SK-N-MC (cell line): ENCODE results near the gene GTPBP1.
A peak's percentile ranks its signal among the peaks of the same experiment; 100 is the strongest.

ENCODE experiments used
- DNase-seq: peaks from one replicate; pipeline ENCODE4 v3.0.0-alpha.2; 2011; ENCODE audit warnings: low read depth, low spot score
- H3K27ac ChIP-seq: fragments of 200-600 bp; sonication (generic); 2 replicates; pipeline ENCODE4 v1.5.1; 2016; ENCODE audit warnings: mixed run types
- H3K36me3 ChIP-seq: fragments of 200-600 bp; sonication (generic); 2 replicates; pipeline ENCODE4 v1.6.1; 2017; ENCODE audit warnings: antibody characterized with exemption, low read length, mixed read lengths; ENCODE audit not compliant: insufficient read depth
- H3K4me3 ChIP-seq: fragments of 200-600 bp; sonication (generic); 2 replicates; pipeline ENCODE4 v1.5.1; 2016
- H3K9ac ChIP-seq: fragments of 200-600 bp; sonication (generic); 2 replicates; pipeline ENCODE4 v1.8.0; 2017; ENCODE audit warnings: mixed run types, mixed read lengths; ENCODE audit not compliant: insufficient read length
- H3K9me3 ChIP-seq: fragments of 200-600 bp; sonication (generic); 2 replicates; pipeline ENCODE4 v1.6.1; 2017; ENCODE audit warnings: low read depth, mild to moderate bottlenecking, antibody characterized with exemption, low read length, moderate library complexity, mixed read lengths
- EZH2 ChIP-seq: fragments of 200-600 bp; sonication (generic); IDR thresholded peaks from one replicate; pipeline ENCODE4 v1.6.1; 2017; ENCODE audit warnings: antibody characterized with exemption
- FOXP2 ChIP-seq: optimal IDR thresholded peaks from 2 replicates; pipeline ENCODE3; 2011; ENCODE audit warnings: mild to moderate bottlenecking, moderate library complexity; ENCODE audit not compliant: insufficient read depth; ENCODE audit errors: extremely low read length, control extremely low read depth
- POLR2AphosphoS5 ChIP-seq: IDR thresholded peaks from 2 replicates; pipeline ENCODE4 v1.6.1; 2012; ENCODE audit warnings: mild to moderate bottlenecking, low read depth, low read length, borderline replicate concordance

GTPBP1 gene

GRCh38 chr22:38699784-38700183, 6.0 kb upstream of the GTPBP1 start:
- Histone ChIP-seq H3K4me3 (peak overlapping the region; percentile 98), H3K36me3 (peaks cover 16% of the 10 kb centered on the region), H3K27ac (peak overlapping the region; percentile 76; the same call in 1 of the 2 replicates), H3K9me3 (no peaks in the 10 kb centered on the region), H3K9ac (peak overlapping the region; percentile 97)
- no peak for DNase-seq
- TF ChIP-seq EZH2 (no peak), FOXP2 (no peak), POLR2AphosphoS5 (no peak)

- Histone ChIP-seq H3K27ac (peak overlapping the region; percentile 76), H3K36me3 (peaks cover 16% of the 10 kb centered on the region), H3K4me3 (peak overlapping the region; percentile 98), H3K9ac (peak overlapping the region; percentile 97), H3K9me3 (no peaks in the 10 kb centered on the region)
- TF ChIP-seq EZH2 (no peak), FOXP2 (no peak), POLR2AphosphoS5 (no peak)
- DNase-seq = no peak
These were observed 5.4 kb upstream of the GTPBP1 start for GRCh38 chr22:38700270-38700788.

- H3K9me3 ChIP-seq = no peaks in the 10 kb centered on the region
- no peak for DNase-seq
- peak within 1 kb of the TSS; percentile 98 for H3K4me3 ChIP-seq
- H3K36me3 ChIP-seq = peaks cover 16% of the 10 kb centered on the region
- peak within 1 kb of the TSS; percentile 89 for H3K27ac ChIP-seq
- peak within 1 kb of the TSS; percentile 97 for H3K9ac ChIP-seq
- peak; percentile 85 for TF ChIP-seq POLR2AphosphoS5
- no peak for TF ChIP-seq EZH2
These were observed 4.7 kb upstream of the GTPBP1 start, which contains the start of gene JOSD1 for GRCh38 chr22:38700789-38701628. Gene JOSD1 (minus strand): TSS chr22:38700943. CDS start chr22:38699987, 956 bp downstream.

- Histone ChIP-seq H3K36me3 (peaks cover 6% of the 10 kb centered on the region; the same call in 1 of the 2 replicates), H3K9me3 (no peaks in the 10 kb centered on the region), H3K9ac (peak overlapping the region; percentile 69), H3K4me3 (peak overlapping the region; percentile 80), H3K27ac (peak overlapping the region; percentile 83)
- no peak for TF ChIP-seq FOXP2
- TF ChIP-seq EZH2 = no peak
- TF ChIP-seq POLR2AphosphoS5 = no peak
- no peak for DNase-seq
These were observed 1.0 kb upstream of the GTPBP1 start for GRCh38 chr22:38704654-38705234.

GRCh38 chr22:38706101-38706900, 557 bp downstream of the GTPBP1 start:
- DNase-seq = no peak
- peak overlapping the region; percentile 95 for H3K4me3 ChIP-seq
- TF ChIP-seq POLR2AphosphoS5 (no peak), FOXP2 (no peak), EZH2 (no peak)
- H3K9me3 ChIP-seq = no peaks in the 10 kb centered on the region
- peak overlapping the region; percentile 96 for H3K9ac ChIP-seq
- peaks cover 22% of the 10 kb centered on the region for H3K36me3 ChIP-seq
- peak overlapping the region; percentile 80 for H3K27ac ChIP-seq

GRCh38 chr22:38706901-38707195, 1.1 kb downstream of the GTPBP1 start:
- no peak for TF ChIP-seq POLR2AphosphoS5
- TF ChIP-seq FOXP2 = no peak
- no peak for TF ChIP-seq EZH2

GRCh38 chr22:38707346-38707745, 1.6 kb downstream of the GTPBP1 start:
- H3K9ac ChIP-seq = peak overlapping the region; percentile 96
- DNase-seq = no peak
- no peaks in the 10 kb centered on the region for H3K9me3 ChIP-seq
- no peak for TF ChIP-seq POLR2AphosphoS5
- no peak for TF ChIP-seq EZH2
- no peak for TF ChIP-seq FOXP2
- H3K4me3 ChIP-seq = peak overlapping the region; percentile 95
- no peak overlapping the region for H3K27ac ChIP-seq
- H3K36me3 ChIP-seq = peaks cover 22% of the 10 kb centered on the region

More at GRCh38 chr22:38706901-38707195, 1.1 kb downstream of the GTPBP1 start:
- peaks cover 22% of the 10 kb centered on the region for H3K36me3 ChIP-seq
- H3K4me3 ChIP-seq = peak overlapping the region; percentile 95
- no peak overlapping the region for H3K27ac ChIP-seq
- H3K9me3 ChIP-seq = no peaks in the 10 kb centered on the region
- H3K9ac ChIP-seq = peak overlapping the region; percentile 96
- no peak for DNase-seq

GRCh38 chr22:38707984-38708383, 2.2 kb downstream of the GTPBP1 start:
- TF ChIP-seq EZH2 = no peak
- TF ChIP-seq FOXP2 = no peak
- TF ChIP-seq POLR2AphosphoS5 = no peak
- 0 out of 2 replicates have a peak overlapping the region, but pooled peaks have one; percentile 28 for H3K4me3 ChIP-seq
- H3K27ac ChIP-seq = no peak overlapping the region
- no peaks in the 10 kb centered on the region for H3K9me3 ChIP-seq
- peaks cover 22% of the 10 kb centered on the region for H3K36me3 ChIP-seq
- H3K9ac ChIP-seq = no peak overlapping the region
- DNase-seq = no peak
